K562 (cell line): ENCODE data around the gene DISC1. TPM values are rescaled to one million over a fixed set of nuclear protein-coding genes. Genes with fewer than 3 reads are reported as not detected.

Experiments used
- ATAC-seq: fragments of 200-7000 bp; cut with Tn5 transposase; 3 replicates; pipeline ENCODE4 v1.9.1; 2020; ENCODE audit warnings: moderate library complexity
- BruUV-seq: library from RNA; stranded (reverse); fragments of 400-500 nt; replicated peaks from 2 replicates; lab custom pipeline; 2021; lab: Mats Ljungman, UMichigan
- CTCF ChIA-PET: fragments of 300-600 bp; formaldehyde crosslinking; extraction: SDS; loops from one replicate; lab custom pipeline; 2021; ENCODE audit warnings: low intra/inter-chr PET ratio; lab: Yijun Ruan, JAX
- POLR2A ChIA-PET: fragments of 300-600, 350-650 bp; sonication (Branson Sonifier 250); formaldehyde crosslinking; extraction: SDS; loops from one replicate; lab custom pipeline; 2021; ENCODE audit warnings: antibody characterized with exemption, inconsistent platforms; lab: Yijun Ruan, JAX
- DNase-seq, 4 experiments: peaks; one replicate each; pipeline versions ENCODE4 v3.0.0 to v3.0.0-alpha.2; 2011 to 2018; ENCODE audit warnings: low spot score in 3 of 4, mixed read lengths in 3 of 4; ENCODE audit errors: extremely low read depth in 1 of 4
- FAIRE-seq: peaks from 2 replicates; lab custom pipeline; 2011; peaks lifted over from hg19 to GRCh38; lab: Jason Lieb, UNC
- H2AFZ ChIP-seq: 2 replicates; pipeline ENCODE4 v1.6.0; 2011; ENCODE audit warnings: low read depth, low read length, control low read depth, inconsistent platforms
- H3K27ac ChIP-seq: fragments of 200-600 bp; 3 replicates; pipeline ENCODE4 v1.8.0; 2011; ENCODE audit warnings: low read depth, mild to moderate bottlenecking, control low read depth, inconsistent platforms, low read length, moderate library complexity, mixed read lengths; ENCODE audit errors: extremely low read depth
- H3K27me3 ChIP-seq, 2 experiments: fragments of 300-600 bp in 1 of 2; 2 replicates in 1 of 2; 3 replicates in 1 of 2; pipeline versions ENCODE4 v1.6.0 to v1.8.0; 2011; ENCODE audit warnings: inconsistent platforms in 2 of 2, low read length in 2 of 2, mild to moderate bottlenecking in 1 of 2, mixed read lengths in 1 of 2, moderate library complexity in 1 of 2; ENCODE audit not compliant: control insufficient read depth in 2 of 2, insufficient read depth in 2 of 2
- H3K36me3 ChIP-seq: fragments of 300-600 bp; 3 replicates; pipeline ENCODE4 v1.8.0; 2011; ENCODE audit warnings: mild to moderate bottlenecking, low read length, inconsistent platforms; ENCODE audit not compliant: control insufficient read depth, insufficient read depth
- H3K4me1 ChIP-seq, 2 experiments: fragments of 200-600 bp in 1 of 2; replicated peaks in 1 of 2; 2 replicates in 1 of 2; 3 replicates in 1 of 2; pipeline versions ENCODE4 v1.5.1 to v1.8.0; 2011; ENCODE audit warnings: inconsistent platforms in 2 of 2, low read length in 2 of 2, mild to moderate bottlenecking in 1 of 2, mixed read lengths in 1 of 2, moderate library complexity in 1 of 2; ENCODE audit not compliant: control insufficient read depth in 2 of 2, insufficient read depth in 2 of 2
- H3K4me2 ChIP-seq: 2 replicates; pipeline ENCODE4 v1.6.1; 2011; ENCODE audit warnings: low read length, control low read depth, inconsistent platforms, mixed read lengths; ENCODE audit not compliant: insufficient read depth
- H3K4me3 ChIP-seq: fragments of 200-600 bp; sonication (generic), shearing (Covaris generic); 2 replicates; pipeline ENCODE4 v1.5.1; 2016; ENCODE audit warnings: control low read depth, inconsistent platforms
- H3K79me2 ChIP-seq: fragments of 200-600 bp; 3 replicates; pipeline ENCODE4 v1.8.0; 2011; ENCODE audit warnings: low read length, inconsistent platforms; ENCODE audit not compliant: control insufficient read depth, insufficient read depth
- H3K9ac ChIP-seq, 2 experiments: 2 replicates each; pipeline versions ENCODE4 v1.6.0 to v1.6.1; 2011; ENCODE audit warnings: low read depth in 2 of 2, low read length in 2 of 2, control low read depth in 1 of 2, inconsistent platforms in 1 of 2, mild to moderate bottlenecking in 1 of 2, mixed read lengths in 1 of 2; ENCODE audit not compliant: insufficient read depth in 1 of 2
- H3K9me1 ChIP-seq: one replicate; pipeline ENCODE4 v1.6.0; 2011; ENCODE audit warnings: inconsistent platforms, mild to moderate bottlenecking, low read length, moderate library complexity; ENCODE audit not compliant: control insufficient read depth, insufficient read depth
- H3K9me3 ChIP-seq: replicated peaks from 2 replicates; pipeline ENCODE4 v1.5.1; 2011; ENCODE audit warnings: low read depth, low read length, inconsistent platforms; ENCODE audit not compliant: control insufficient read depth, insufficient read depth
- H4K20me1 ChIP-seq: replicated peaks from 2 replicates; pipeline ENCODE4 v1.6.1; 2011; ENCODE audit warnings: low read length, inconsistent platforms, mixed read lengths; ENCODE audit not compliant: control insufficient read depth, insufficient read depth
- BCLAF1 ChIP-seq, 2 experiments: fragments of 450-650 bp in 1 of 2; IDR thresholded peaks; 2 replicates each; pipeline ENCODE4 v1.6.1; 2011 to 2017; ENCODE audit warnings: low read depth in 2 of 2, antibody characterized with exemption in 1 of 2, borderline replicate concordance in 1 of 2, low read length in 1 of 2, mild to moderate bottlenecking in 1 of 2, mixed read lengths in 1 of 2; ENCODE audit not compliant: control insufficient read depth in 1 of 2
- GTF2E2 ChIP-seq: fragments of 200-800 bp; sonication (Bioruptor generic); IDR thresholded peaks from 2 replicates; pipeline ENCODE4 v1.6.1; 2016; ENCODE audit warnings: missing genetic modification characterization, missing compliant biosample characterization
- HIVEP1 ChIP-seq: fragments of 250-450 bp; sonication (Bioruptor Pico); IDR thresholded peaks from 2 replicates; pipeline ENCODE4 v1.4.0; 2020; ENCODE audit warnings: mild to moderate bottlenecking
- NCOA1 ChIP-seq: fragments of 450-650 bp; IDR thresholded peaks from 2 replicates; pipeline ENCODE4 v1.6.1; 2016; ENCODE audit warnings: low read depth
- SP1 ChIP-seq: sonication (generic); formaldehyde crosslinking; IDR thresholded peaks from 2 replicates; pipeline ENCODE4 v1.8.1; 2022; ENCODE audit warnings: mild to moderate bottlenecking, missing genetic modification reagents
- ZNF318 ChIP-seq, 2 experiments: fragments of 450-650 bp; IDR thresholded peaks; 2 replicates each; pipeline ENCODE4 v1.6.1; 2016; ENCODE audit warnings: mild to moderate bottlenecking in 2 of 2, borderline replicate concordance in 1 of 2, low read depth in 1 of 2, moderate library complexity in 1 of 2
- ZNF324 ChIP-seq: fragments of 250-450 bp; sonication (Bioruptor Pico); IDR thresholded peaks from 2 replicates; pipeline ENCODE4 v1.4.0; 2020; ENCODE audit warnings: mild to moderate bottlenecking
- WGBS: fragments of 100-300 bp; shearing (Covaris generic); methylation state at CpG from one replicate; pipeline ENCODE4 v1.1.6; 2016; ENCODE audit warnings: low coverage, mixed read lengths; ENCODE audit not compliant: insufficient coverage; ENCODE audit errors: missing lambda C conversion rate; 5-methylcytosine and 5-hydroxymethylcytosine counted together
- in situ Hi-C: fragments of 300-500 bp; cut with MboI; formaldehyde crosslinking; loops from 4 replicates; pipeline ENCODE4 v1.15.0; 2018; ENCODE audit warnings: inconsistent platforms, mixed read lengths
- intact Hi-C: fragments of 100-400 bp; cut with micrococcal nuclease; formaldehyde crosslinking; loops from 2 replicates; pipeline ENCODE4 v1.14.2; 2022
- polyA plus RNA-seq, 8 experiments: library from polyadenylated mRNA; depleted of rRNA in 4 of 8; stranded (reverse) in 5 of 8; unstranded in 3 of 8; fragments of >200 nt; fragmentation: Nextera tagmentation in 2 of 8; fragmentation: Illumina TruSeq in 1 of 8; extraction: Ambion mirVana in 2 of 8; extraction: Trizol in 1 of 8; gene quantifications; 2 replicates each; pipeline versions ENCODE4 v1.2.1 to v1.2.3, GENCODE V29; 2011 to 2014; ENCODE audit warnings: inconsistent platforms in 1 of 8, missing spikeins in 1 of 8
- total RNA-seq, 7 experiments: library from RNA; depleted of rRNA in 6 of 7; stranded (reverse); fragments of >200 nt in 6 of 7; fragmentation: Illumina TruSeq in 2 of 7; extraction: Trizol in 2 of 7; gene quantifications; 2 replicates each; pipeline versions ENCODE4 v1.2.1 to v1.2.3, GENCODE V29; 2011 to 2021; ENCODE audit warnings: low replicate concordance in 1 of 7

Gene DISC1
- total and polyA plus RNA-seq, 9 of the 15 experiments (the other 6 are each of a cell fraction or from before 2014, with no cell fraction given) = 0.01 to 0.11 (median 0.08) TPM; not detected in 1

GRCh38 chr1:231871878-231872277, 245.3 kb downstream of the DISC1 start (continued):
- TF ChIP-seq BCLAF1 (IDR thresholded peaks at IDR 0.05; ENCODE audit: borderline replicate concordance in 1 of 2, control insufficient read depth in 1 of 2, low read depth in 2 of 2, low read length in 1 of 2) (no peak), NCOA1 (no peak), ZNF324 (no peak)

- no peaks in the 10 kb centered on the region for H3K27me3 ChIP-seq
- no peaks in the 10 kb centered on the region for H4K20me1 ChIP-seq
- H3K4me2 ChIP-seq = no peak overlapping the region
- DNase-seq (no peak), FAIRE-seq (peak; percentile 35), ATAC-seq (no peak)
- no peak overlapping the region for H3K9ac ChIP-seq
- intact Hi-C loops = no loop called here
- no peaks in the 10 kb centered on the region for H3K79me2 ChIP-seq
- no peak overlapping the region for H3K27ac ChIP-seq
- no TSS peak for BruUV-seq
- POLR2A ChIA-PET = no interaction called here
- in situ Hi-C loops = no loop called here
- H3K36me3 ChIP-seq = no peaks in the 10 kb centered on the region
- no peak overlapping the region for H2AFZ ChIP-seq
- CTCF ChIA-PET = no interaction called here
- H3K9me3 ChIP-seq = no peaks in the 10 kb centered on the region
- TF ChIP-seq GTF2E2 (tag) (no peak), HIVEP1 (CRISPR knock-in tag) (no peak), ZNF318 (IDR thresholded peaks at IDR 0.05; ENCODE audit: borderline replicate concordance in 1 of 2, low read depth in 1 of 2) (no peak), SP1 (CRISPR knock-in tag) (no peak)
- no peaks in the 10 kb centered on the region for H3K4me1 ChIP-seq
- H3K4me3 ChIP-seq = no peak overlapping the region
- WGBS = 0% methylated on average over 1 of the region's 1 CpG
- H3K9me1 ChIP-seq = no peaks in the 10 kb centered on the region
Measured at GRCh38 chr1:231872461-231872910, 245.9 kb downstream of the DISC1 start.
